SHP77 (cell line): ENCODE results near the gene PSD2.
"Not testable (repeated sequence)": the region's sequence is repeated elsewhere in the genome, so short reads cannot be mapped to it uniquely, and the experiment has no call there.

Experiments
- DNase-seq, 2 experiments: peaks; one replicate each; lab custom pipeline; 2025; lab: John Stamatoyannopoulos, UW

Gene PSD2

GRCh38 chr5:139789116-139789844, 6.3 kb upstream of the PSD2 start:
- no peak for DNase-seq

GRCh38 chr5:139789845-139790189, 5.8 kb upstream of the PSD2 start:
- DNase-seq: no peak

GRCh38 chr5:139792218-139792617, 3.4 kb upstream of the PSD2 start:
- DNase-seq: no peak

- DNase-seq: not testable (repeated sequence)
Observed at GRCh38 chr5:139792655-139793054, 3.0 kb upstream of the PSD2 start.

- DNase-seq: no peak
Observed at GRCh38 chr5:139794067-139794846, 1.4 kb upstream of the PSD2 start.

GRCh38 chr5:139796061-139796806, 626 bp downstream of the PSD2 start:
- DNase-seq: no peak

GRCh38 chr5:139797335-139797734, 1.7 kb downstream of the PSD2 start:
- no peak for DNase-seq

GRCh38 chr5:139797856-139798510, 2.4 kb downstream of the PSD2 start:
- DNase-seq: no peak

GRCh38 chr5:139798883-139799282, 3.3 kb downstream of the PSD2 start:
- no peak for DNase-seq

GRCh38 chr5:139799359-139799758, 3.8 kb downstream of the PSD2 start:
- DNase-seq: no peak

GRCh38 chr5:139803978-139804377, 8.4 kb downstream of the PSD2 start:
- no peak for DNase-seq

GRCh38 chr5:139804800-139805397, 9.3 kb downstream of the PSD2 start:
- DNase-seq: no peak

GRCh38 chr5:139805545-139805944, 9.9 kb downstream of the PSD2 start:
- DNase-seq: no peak

GRCh38 chr5:139806111-139806510, 10.5 kb downstream of the PSD2 start:
- DNase-seq: no peak

- DNase-seq: no peak
Observed at GRCh38 chr5:139806726-139807646, 11.4 kb downstream of the PSD2 start.

- no peak for DNase-seq
Observed at GRCh38 chr5:139807647-139808030, 12.0 kb downstream of the PSD2 start.

- DNase-seq: no peak
Observed at GRCh38 chr5:139808481-139809330, 13.1 kb downstream of the PSD2 start.

GRCh38 chr5:139809331-139809810, 13.8 kb downstream of the PSD2 start:
- DNase-seq: no peak

- no peak for DNase-seq
Observed at GRCh38 chr5:139810341-139811273, 15.0 kb downstream of the PSD2 start.
